SH-SY5Y (cell line): ENCODE measurements around the gene HLCS.

Source experiments
- GATA2 ChIP-seq: IDR thresholded peaks from 2 replicates; pipeline ENCODE4 v1.6.1; 2011; ENCODE audit warnings: mild to moderate bottlenecking, low read depth, low read length
- GATA3 ChIP-seq: IDR thresholded peaks from 2 replicates; pipeline ENCODE4 v1.6.1; 2011; ENCODE audit warnings: low read depth, mild to moderate bottlenecking, low read length, moderate library complexity

DNA sequence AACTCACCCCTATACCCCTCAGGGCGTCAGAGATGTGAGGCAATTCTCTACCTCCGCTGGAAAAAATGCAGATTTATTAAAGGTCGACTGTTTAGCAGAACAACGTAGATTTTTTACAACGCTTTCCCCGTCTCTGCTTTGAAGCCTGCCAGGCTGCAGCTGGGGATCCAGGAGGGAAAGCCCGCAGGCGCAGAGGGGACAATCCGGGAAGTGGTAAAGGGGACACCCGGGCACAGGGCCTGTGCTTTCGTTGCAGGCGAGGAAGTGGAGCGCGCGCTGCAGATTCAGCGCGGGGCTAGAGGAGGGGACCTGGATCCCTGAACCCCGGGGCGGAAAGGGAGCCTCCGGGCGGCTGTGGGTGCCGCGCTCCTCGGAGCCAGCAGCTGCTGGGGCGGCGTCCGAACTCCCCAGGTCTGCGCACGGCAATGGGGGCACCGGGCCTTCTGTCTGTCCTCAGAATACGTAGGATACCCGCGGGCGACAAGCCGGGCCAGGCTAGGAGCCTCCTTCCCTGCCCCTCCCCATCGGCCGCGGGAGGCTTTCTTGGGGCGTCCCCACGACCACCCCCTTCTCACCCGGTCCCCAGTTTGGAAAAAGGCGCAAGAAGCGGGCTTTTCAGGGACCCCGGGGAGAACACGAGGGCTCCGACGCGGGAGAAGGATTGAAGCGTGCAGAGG is 262.1 kb downstream of the HLCS start:
- TF ChIP-seq GATA3 (no peak), GATA2 (no peak)
